Cardiac septum (tissue), 1 donor: ENCODE data around the gene TMEM59. TPM values are rescaled to one million over a fixed set of nuclear protein-coding genes. Genes with fewer than 3 reads are reported as not detected.
"Not testable (repeated sequence)": the region's sequence is repeated elsewhere in the genome, so short reads cannot be mapped to it uniquely, and the experiment has no call there.

Source experiments
- DNase-seq: peaks from one replicate; pipeline ENCODE4 v3.0.0-alpha.2; 2020; ENCODE audit warnings: low spot score
- intact Hi-C: fragments of 100-400 bp; cut with DNase I; formaldehyde crosslinking; loops from one replicate; pipeline ENCODE4 v1.14.0; 2022
- long read RNA-seq: library from polyadenylated mRNA; unstranded; transcript quantifications from one replicate; pipeline ENCODE4 v2.0.0, GENCODE V29; 2021
- total RNA-seq: library from RNA; stranded (reverse); fragmentation: NEBNext Ultra II Directional; extraction: Animal tissue kit (Norgen Biotek cat#: 25700); gene quantifications from one replicate; pipeline ENCODE4 v1.2.1, GENCODE V29; 2021
- donor health status: DM: no; HTN: no; CAD: no.

Gene TMEM59
- total RNA-seq: 289 TPM
- long read RNA-seq, full-length matches to known transcripts: 208 of 293 reads
- long read RNA-seq, partial matches to known transcripts: 3 of 293 reads
- long read RNA-seq, other reads (novel, unspliced or antisense): 82 of 293 reads

GRCh38 chr1:54052934-54053744, at the start of gene TMEM59, which contains the start of gene TCEANC2:
Gene TMEM59 (minus strand): TSS chr1:54053204. CDS start chr1:54053188, 16 bp downstream.
Gene TCEANC2 (plus strand): TSS chr1:54053608. CDS start chr1:54054423, 815 bp downstream.
- intact Hi-C loops: loop anchor here (1.0 to 5.0 kb wide), 3 partner anchors 106 to 215 kb away; partner anchors contain the start of genes IFT25, LRRC42, NDC1 and YIPF1
- DNase-seq: peak; percentile 99

- no peak for DNase-seq
- intact Hi-C loops: no loop called here
Observed at GRCh38 chr1:54100500-54100899, 47.5 kb upstream of the TMEM59 start.

GRCh38 chr1:54099061-54099610, 46.1 kb upstream of the TMEM59 start:
- intact Hi-C loops: no loop called here
- no peak for DNase-seq

GRCh38 chr1:54096877-54097240, 43.9 kb upstream of the TMEM59 start:
- no peak for DNase-seq
- intact Hi-C loops: no loop called here

GRCh38 chr1:54096227-54096876, 43.3 kb upstream of the TMEM59 start:
- intact Hi-C loops: no loop called here
- no peak for DNase-seq

- intact Hi-C loops: no loop called here
- no peak for DNase-seq
Observed at GRCh38 chr1:54095546-54096226, 42.7 kb upstream of the TMEM59 start.

GRCh38 chr1:54094730-54095105, 41.7 kb upstream of the TMEM59 start:
- DNase-seq, intact Hi-C loops: not testable (repeated sequence)

- intact Hi-C loops: no loop called here
Observed at GRCh38 chr1:54094001-54094729, 41.2 kb upstream of the TMEM59 start.

GRCh38 chr1:54091666-54092065, 38.7 kb upstream of the TMEM59 start:
- DNase-seq: no peak
- intact Hi-C loops: no loop called here

More at GRCh38 chr1:54094001-54094729, 41.2 kb upstream of the TMEM59 start:
- no peak for DNase-seq

GRCh38 chr1:54088385-54088784, 35.4 kb upstream of the TMEM59 start:
- intact Hi-C loops: no loop called here

GRCh38 chr1:54086754-54087153, 33.8 kb upstream of the TMEM59 start:
- intact Hi-C loops: no loop called here
- DNase-seq: no peak

More at GRCh38 chr1:54088385-54088784, 35.4 kb upstream of the TMEM59 start:
- no peak for DNase-seq

- DNase-seq: no peak
- intact Hi-C loops: no loop called here
Observed at GRCh38 chr1:54084794-54085193, 31.8 kb upstream of the TMEM59 start.

GRCh38 chr1:54081306-54082270, 28.6 kb upstream of the TMEM59 start:
- intact Hi-C loops: no loop called here
- no peak for DNase-seq

- intact Hi-C loops: no loop called here
- DNase-seq: no peak
Observed at GRCh38 chr1:54080598-54081049, 27.6 kb upstream of the TMEM59 start.

- DNase-seq: no peak
- intact Hi-C loops: loop anchor here (5.0 kb wide), 1 partner anchor 735 kb away; no protein-coding TSS in a partner anchor
Observed at GRCh38 chr1:54077359-54077758, 24.4 kb upstream of the TMEM59 start.

GRCh38 chr1:54070171-54070837, 17.3 kb upstream of the TMEM59 start:
- intact Hi-C loops: loop anchor here (2.0 to 5.0 kb wide), 2 partner anchors 52 to 418 kb away; no protein-coding TSS in a partner anchor

GRCh38 chr1:54069791-54070170, 16.8 kb upstream of the TMEM59 start:
- intact Hi-C loops: loop anchor here (2.0 to 5.0 kb wide), 2 partner anchors 53 to 419 kb away; no protein-coding TSS in a partner anchor
- no peak for DNase-seq

More at GRCh38 chr1:54070171-54070837, 17.3 kb upstream of the TMEM59 start:
- DNase-seq: no peak
